Activated T-helper 1 cell treated with Interleukin-2 at 50 U/mL for 16 hours (primary cell): ENCODE measurements around the gene TAF11.
"Not testable (repeated sequence)": the region's sequence is repeated elsewhere in the genome, so short reads cannot be mapped to it uniquely, and the experiment has no call there.

Experiments
- DNase-seq: peaks from one replicate; pipeline ENCODE4 v3.0.0-alpha.2; 2020; ENCODE audit warnings: low read depth

TAF11 gene

GRCh38 chr6:34865107-34865506 is 22.7 kb downstream of the TAF11 start:
- no peak for DNase-seq

- DNase-seq = no peak
These were observed 23.8 kb downstream of the TAF11 start for GRCh38 chr6:34864007-34864406.

- no peak for DNase-seq
These were observed 27.1 kb downstream of the TAF11 start for GRCh38 chr6:34860776-34861175.

DNA sequence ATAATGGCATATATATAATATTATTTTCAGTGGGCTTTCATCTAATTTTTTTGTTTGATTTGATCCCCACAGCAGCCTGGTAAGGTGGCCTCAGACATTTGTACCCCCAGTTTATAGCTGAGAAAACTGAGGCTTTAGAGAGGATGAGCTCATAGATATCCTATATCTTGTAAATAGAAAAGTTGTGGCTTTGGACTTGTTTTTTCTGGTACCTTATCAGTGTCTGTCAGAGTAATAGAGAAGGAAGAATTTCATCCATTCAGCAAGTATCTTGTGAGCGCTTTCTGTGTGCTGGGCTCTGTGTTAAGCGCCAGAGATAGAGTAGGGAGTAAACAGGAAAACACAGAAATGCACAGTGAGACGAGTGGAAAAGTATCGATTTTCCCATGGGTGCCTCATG is 27.9 kb downstream of the TAF11 start:
- DNase-seq = no peak

DNA sequence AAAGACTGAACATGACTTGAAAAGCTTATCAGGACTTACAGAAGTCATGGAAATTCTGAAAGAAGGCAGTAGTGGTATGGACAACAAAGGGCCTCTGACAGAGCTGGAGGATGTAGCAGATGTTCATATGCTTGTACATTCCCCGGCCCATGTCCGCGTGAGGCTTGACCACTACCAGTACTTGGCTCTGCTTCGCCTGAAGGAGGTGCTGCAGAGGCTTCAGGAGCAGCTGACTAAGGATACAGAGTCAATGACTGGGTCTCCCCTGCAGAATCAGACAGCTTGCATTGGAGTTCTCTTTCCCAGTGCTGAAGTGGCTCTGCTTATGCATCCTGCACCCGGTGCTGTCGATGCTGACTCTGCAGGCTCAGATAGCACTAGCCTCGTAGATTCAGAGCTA is 29.2 kb downstream of the TAF11 start:
- DNase-seq = no peak

DNA sequence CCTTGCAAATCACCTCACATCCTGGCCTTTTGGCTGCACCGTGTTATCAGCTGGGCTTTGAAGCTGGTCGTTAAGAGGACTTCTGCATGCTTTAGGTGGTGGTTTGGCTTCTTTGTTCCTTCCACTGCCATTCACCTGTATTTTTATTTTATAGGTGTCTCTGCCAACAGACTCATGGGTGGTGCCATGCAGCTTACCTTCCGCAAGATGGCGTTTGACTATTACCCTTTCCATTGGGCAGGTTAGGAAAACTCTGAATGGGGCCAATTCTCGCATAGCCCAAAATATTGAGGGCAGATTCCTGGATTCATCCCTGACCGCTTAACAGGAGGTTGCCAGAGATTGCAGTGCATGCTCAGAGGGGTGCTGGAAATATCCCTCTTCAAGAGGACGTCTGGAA is 32.4 kb downstream of the TAF11 start:
- no peak for DNase-seq

DNA sequence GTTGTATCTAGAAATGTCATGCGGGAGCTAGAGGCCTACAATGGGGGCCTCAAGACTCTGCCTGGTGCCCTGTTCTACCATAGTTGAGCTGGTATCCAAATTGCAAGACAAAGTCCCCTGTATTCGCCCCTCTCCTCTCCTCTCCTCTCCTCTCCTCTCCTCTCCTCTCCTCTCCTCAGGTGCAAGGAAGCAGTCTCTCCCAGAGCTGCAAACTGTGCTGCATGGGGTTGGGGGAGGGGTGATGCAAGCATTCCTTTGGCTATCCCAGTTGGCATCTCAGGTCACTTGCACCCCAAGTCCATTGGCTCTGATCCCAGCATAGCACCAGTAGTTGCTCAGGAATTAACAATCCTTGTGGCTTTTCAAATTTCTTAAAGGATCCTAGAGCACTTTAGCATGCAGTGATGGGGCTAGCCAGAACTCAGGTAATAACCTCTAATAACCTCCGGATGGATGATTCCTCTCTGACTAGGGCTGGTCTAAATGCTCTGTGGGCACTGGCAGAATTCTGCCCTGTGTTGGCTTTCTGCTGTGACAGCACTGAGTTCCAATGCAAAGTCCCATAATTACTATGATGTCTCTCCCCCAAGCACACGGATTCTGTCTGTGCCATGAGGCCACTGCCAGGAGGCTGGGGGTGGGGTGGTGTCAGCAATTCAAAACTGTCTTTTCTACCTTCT is 35.3 kb downstream of the TAF11 start:
- no peak for DNase-seq

- DNase-seq = no peak
These were observed 36.5 kb downstream of the TAF11 start for GRCh38 chr6:34851361-34851760.

GRCh38 chr6:34849066-34849465 is 38.8 kb downstream of the TAF11 start:
- DNase-seq = not testable (repeated sequence)

- no peak for DNase-seq
These were observed 48.0 kb downstream of the TAF11 start for GRCh38 chr6:34839666-34840352.

DNA sequence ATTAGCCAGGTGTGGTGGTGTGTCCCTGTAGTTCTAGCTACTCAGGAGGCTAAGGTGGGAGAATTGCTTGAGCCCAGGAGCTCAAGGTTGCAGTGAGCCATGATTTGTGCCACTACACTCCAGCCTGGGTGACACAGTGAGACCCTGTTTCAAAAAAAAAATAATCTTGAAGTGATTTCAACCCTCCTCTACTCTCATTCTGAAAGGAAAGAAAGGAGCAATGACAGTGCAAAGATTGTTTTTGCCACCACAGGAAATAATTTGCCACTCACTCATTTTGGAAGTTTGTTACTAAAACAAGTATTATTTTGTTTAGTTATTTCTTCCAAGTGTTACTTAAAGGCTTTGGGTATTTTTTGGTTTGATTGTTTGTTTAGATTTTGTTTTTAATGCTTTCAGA is 50.3 kb downstream of the TAF11 start:
- no peak for DNase-seq

GRCh38 chr6:34836451-34836850 is 51.4 kb downstream of the TAF11 start:
- DNase-seq = no peak

- DNase-seq = no peak
These were observed 51.8 kb downstream of the TAF11 start for GRCh38 chr6:34836008-34836407.

- DNase-seq = no peak
These were observed 52.9 kb downstream of the TAF11 start for GRCh38 chr6:34834789-34835518.

DNA sequence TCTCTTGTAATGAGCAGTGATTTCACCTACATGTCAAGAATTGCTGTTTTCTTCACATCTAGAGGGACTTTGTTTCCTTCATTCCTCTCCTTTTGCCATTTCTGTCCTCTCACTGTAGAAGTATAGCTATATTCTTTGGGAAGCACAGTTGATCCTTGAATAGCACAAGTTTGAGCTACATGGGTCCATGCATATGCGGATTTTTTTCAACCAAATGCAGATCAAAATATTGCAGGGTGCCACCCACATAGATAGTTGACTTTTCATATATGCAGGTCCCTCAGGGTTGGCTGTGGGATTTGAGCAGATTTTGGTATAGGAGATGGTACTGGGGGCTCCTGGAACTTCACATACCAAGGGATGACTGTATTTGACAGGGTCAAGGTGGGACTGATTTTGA is 54.9 kb downstream of the TAF11 start:
- no peak for DNase-seq

DNA sequence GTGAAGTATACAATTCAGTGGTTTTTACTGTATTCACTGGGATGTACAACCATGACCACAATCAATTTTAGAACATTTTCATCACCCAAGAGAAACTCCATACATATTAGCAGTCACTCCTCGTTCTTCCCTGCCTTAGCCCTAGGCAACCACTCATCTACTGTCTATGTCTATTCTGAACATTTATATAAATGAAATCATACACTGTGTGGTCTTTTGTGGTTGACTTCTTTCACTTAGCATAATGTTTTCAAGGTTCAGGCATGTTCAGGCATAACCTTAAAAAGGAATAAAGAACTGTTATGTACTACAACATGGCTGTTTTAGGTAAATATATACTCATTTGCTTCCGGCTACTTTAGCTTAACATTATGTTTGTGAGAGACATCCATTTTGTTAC is 58.7 kb downstream of the TAF11 start:
- DNase-seq = no peak
